ENCODE measurements around the gene DNAJB11.

- TF ChIP-seq ZNF274 (IDR thresholded peaks at IDR 0.05; ENCODE audit: low read depth, low read length) (no peak), YY1 (IDR thresholded peaks at IDR 0.05; ENCODE audit: insufficient read depth, insufficient read length) (no peak), SUZ12 (IDR thresholded peaks at IDR 0.05; ENCODE audit: extremely low read depth, insufficient read depth, insufficient read length) (no peak)
These were observed 13.3 kb downstream of the DNAJB11 start for GRCh38 chr3:186583831-186584230.

Data from NT2/D1 (cell line).